Measurements from ENCODE around the gene ANO10. TPM values are rescaled to one million over a fixed set of nuclear protein-coding genes. Genes with fewer than 3 reads are reported as not detected.
"Not testable (repeated sequence)": the region's sequence is repeated elsewhere in the genome, so short reads cannot be mapped to it uniquely, and the experiment has no call there.

ANO10 gene
- total RNA-seq, 1 donor = 7.1 TPM

GRCh38 chr3:43366885-43367284 lies 254.9 kb downstream of the ANO10 start:
- no peak overlapping the region for H3K4me3 ChIP-seq (ENCODE audit: low read length)
- no peaks in the 10 kb centered on the region for H3K27me3 ChIP-seq (ENCODE audit: insufficient read depth, low read length)
- peaks cover 10% of the 10 kb centered on the region for H3K4me1 ChIP-seq (ENCODE audit: insufficient read depth, low read length)
- no peaks in the 10 kb centered on the region for H3K9me3 ChIP-seq (ENCODE audit: low read depth, low read length)

- H3K4me1 ChIP-seq (ENCODE audit: insufficient read depth, low read length) = peaks cover 10% of the 10 kb centered on the region
- no peaks in the 10 kb centered on the region for H3K27me3 ChIP-seq (ENCODE audit: insufficient read depth, low read length)
- H3K9me3 ChIP-seq (ENCODE audit: low read depth, low read length) = no peaks in the 10 kb centered on the region
- no peak overlapping the region for H3K4me3 ChIP-seq (ENCODE audit: low read length)
Measured at GRCh38 chr3:43366481-43366880, 255.3 kb downstream of the ANO10 start.

- no peak overlapping the region for H3K4me3 ChIP-seq (ENCODE audit: low read length)
- peaks cover 10% of the 10 kb centered on the region for H3K4me1 ChIP-seq (ENCODE audit: insufficient read depth, low read length)
- no peaks in the 10 kb centered on the region for H3K27me3 ChIP-seq (ENCODE audit: insufficient read depth, low read length)
- no peaks in the 10 kb centered on the region for H3K9me3 ChIP-seq (ENCODE audit: low read depth, low read length)
Measured at GRCh38 chr3:43365601-43366305, 256.1 kb downstream of the ANO10 start.

- Histone ChIP-seq H3K4me1 (ENCODE audit: insufficient read depth, low read length) (peaks cover 6% of the 10 kb centered on the region), H3K4me3 (ENCODE audit: low read length) (no peak overlapping the region), H3K27me3 (ENCODE audit: insufficient read depth, low read length) (no peaks in the 10 kb centered on the region), H3K9me3 (ENCODE audit: low read depth, low read length) (no peaks in the 10 kb centered on the region)
Measured at GRCh38 chr3:43364926-43365325, 256.9 kb downstream of the ANO10 start.

- no peak overlapping the region for H3K4me3 ChIP-seq (ENCODE audit: low read length)
- peaks cover 1% of the 10 kb centered on the region for H3K4me1 ChIP-seq (ENCODE audit: insufficient read depth, low read length)
- no peaks in the 10 kb centered on the region for H3K27me3 ChIP-seq (ENCODE audit: insufficient read depth, low read length)
- no peaks in the 10 kb centered on the region for H3K9me3 ChIP-seq (ENCODE audit: low read depth, low read length)
Measured at GRCh38 chr3:43364494-43364893, 257.3 kb downstream of the ANO10 start.

- Histone ChIP-seq H3K4me3 (ENCODE audit: low read length) (no peak overlapping the region), H3K4me1 (ENCODE audit: insufficient read depth, low read length) (no peaks in the 10 kb centered on the region), H3K9me3 (ENCODE audit: low read depth, low read length) (no peaks in the 10 kb centered on the region), H3K27me3 (ENCODE audit: insufficient read depth, low read length) (no peaks in the 10 kb centered on the region)
Measured at GRCh38 chr3:43363621-43364266, 258.1 kb downstream of the ANO10 start.

- Histone ChIP-seq H3K4me3 (ENCODE audit: low read length) (no peak overlapping the region), H3K4me1 (ENCODE audit: insufficient read depth, low read length) (no peaks in the 10 kb centered on the region), H3K27me3 (ENCODE audit: insufficient read depth, low read length) (no peaks in the 10 kb centered on the region), H3K9me3 (ENCODE audit: low read depth, low read length) (no peaks in the 10 kb centered on the region)
Measured at GRCh38 chr3:43362961-43363360, 258.9 kb downstream of the ANO10 start.

GRCh38 chr3:43362183-43362582 lies 259.6 kb downstream of the ANO10 start:
- H3K4me3 ChIP-seq (ENCODE audit: low read length) = no peak overlapping the region
- no peaks in the 10 kb centered on the region for H3K9me3 ChIP-seq (ENCODE audit: low read depth, low read length)
- no peaks in the 10 kb centered on the region for H3K4me1 ChIP-seq (ENCODE audit: insufficient read depth, low read length)
- H3K27me3 ChIP-seq (ENCODE audit: insufficient read depth, low read length) = no peaks in the 10 kb centered on the region

GRCh38 chr3:43361077-43361476 lies 260.7 kb downstream of the ANO10 start:
- no peak overlapping the region for H3K4me3 ChIP-seq (ENCODE audit: low read length)
- no peaks in the 10 kb centered on the region for H3K4me1 ChIP-seq (ENCODE audit: insufficient read depth, low read length)
- H3K9me3 ChIP-seq (ENCODE audit: low read depth, low read length) = no peaks in the 10 kb centered on the region
- H3K27me3 ChIP-seq (ENCODE audit: insufficient read depth, low read length) = no peaks in the 10 kb centered on the region

GRCh38 chr3:43356033-43356432 lies 265.8 kb downstream of the ANO10 start:
- H3K27me3 ChIP-seq (ENCODE audit: insufficient read depth, low read length); H3K4me1 ChIP-seq (ENCODE audit: insufficient read depth, low read length); H3K4me3 ChIP-seq (ENCODE audit: low read length): not testable (repeated sequence)
- H3K9me3 ChIP-seq (ENCODE audit: low read depth, low read length) = peaks cover 27% of the 10 kb centered on the region

- H3K4me3 ChIP-seq (ENCODE audit: low read length) = no peak overlapping the region
- H3K4me1 ChIP-seq (ENCODE audit: insufficient read depth, low read length) = peaks cover 4% of the 10 kb centered on the region
- no peaks in the 10 kb centered on the region for H3K27me3 ChIP-seq (ENCODE audit: insufficient read depth, low read length)
- peaks cover 27% of the 10 kb centered on the region for H3K9me3 ChIP-seq (ENCODE audit: low read depth, low read length)
Measured at GRCh38 chr3:43353923-43354670, 267.7 kb downstream of the ANO10 start.

GRCh38 chr3:43353393-43353792 lies 268.4 kb downstream of the ANO10 start:
- H3K4me3 ChIP-seq (ENCODE audit: low read length) = no peak overlapping the region
- H3K9me3 ChIP-seq (ENCODE audit: low read depth, low read length) = peaks cover 27% of the 10 kb centered on the region
- H3K27me3 ChIP-seq (ENCODE audit: insufficient read depth, low read length) = no peaks in the 10 kb centered on the region
- H3K4me1 ChIP-seq (ENCODE audit: insufficient read depth, low read length) = peaks cover 5% of the 10 kb centered on the region

GRCh38 chr3:43349716-43350115 lies 272.1 kb downstream of the ANO10 start:
- H3K4me1 ChIP-seq (ENCODE audit: insufficient read depth, low read length) = peaks cover 32% of the 10 kb centered on the region
- no peaks in the 10 kb centered on the region for H3K27me3 ChIP-seq (ENCODE audit: insufficient read depth, low read length)
- no peak overlapping the region for H3K4me3 ChIP-seq (ENCODE audit: low read length)
- H3K9me3 ChIP-seq (ENCODE audit: low read depth, low read length) = peaks cover 23% of the 10 kb centered on the region

GRCh38 chr3:43348852-43349574 lies 272.8 kb downstream of the ANO10 start:
- peaks cover 22% of the 10 kb centered on the region for H3K9me3 ChIP-seq (ENCODE audit: low read depth, low read length)
- no peak overlapping the region for H3K4me3 ChIP-seq (ENCODE audit: low read length)
- H3K4me1 ChIP-seq (ENCODE audit: insufficient read depth, low read length) = peaks cover 33% of the 10 kb centered on the region

GRCh38 chr3:43348350-43348749 lies 273.5 kb downstream of the ANO10 start:
- no peak overlapping the region for H3K4me3 ChIP-seq (ENCODE audit: low read length)
- peaks cover 30% of the 10 kb centered on the region for H3K4me1 ChIP-seq (ENCODE audit: insufficient read depth, low read length)
- H3K27me3 ChIP-seq (ENCODE audit: insufficient read depth, low read length) = no peaks in the 10 kb centered on the region
- H3K9me3 ChIP-seq (ENCODE audit: low read depth, low read length) = peaks cover 15% of the 10 kb centered on the region

More at GRCh38 chr3:43348852-43349574, 272.8 kb downstream of the ANO10 start:
- H3K27me3 ChIP-seq (ENCODE audit: insufficient read depth, low read length) = no peaks in the 10 kb centered on the region

All from mononuclear cell (primary cell).